CD4-positive, alpha-beta memory T cell (primary cell): ENCODE results near the gene MBNL1. TPM values are rescaled to one million over a fixed set of nuclear protein-coding genes. Genes with fewer than 3 reads are reported as not detected.

Experiments
- CTCF ChIA-PET: fragments of 350-600 bp; sonication (Branson Sonifier 250); formaldehyde crosslinking; loops from one replicate; lab custom pipeline; 2021; ENCODE audit warnings: inconsistent platforms; ENCODE audit not compliant: partially characterized antibody; lab: Charles Lee
- POLR2A ChIA-PET: fragments of 350-600 bp; sonication (Branson Sonifier 250); formaldehyde crosslinking; loops from one replicate; lab custom pipeline; 2021; ENCODE audit not compliant: partially characterized antibody; lab: Charles Lee
- DNase-seq, 5 donors: peaks; one replicate each; pipeline versions ENCODE4 v3.0.0 to v3.0.0-alpha.2; 2020 to 2022; ENCODE audit warnings: mixed read lengths in 1 of 5
- H3K27ac ChIP-seq: one replicate; pipeline ENCODE4 v1.7.0; 2013; ENCODE audit warnings: low read depth, low read length
- H3K27me3 ChIP-seq: 2 replicates; pipeline ENCODE4 v1.7.0; 2013; ENCODE audit warnings: mild to moderate bottlenecking, low read length, moderate library complexity; ENCODE audit not compliant: insufficient read depth
- H3K36me3 ChIP-seq: 2 replicates; pipeline ENCODE4 v1.7.0; 2013; ENCODE audit warnings: mild to moderate bottlenecking, low read length, moderate library complexity; ENCODE audit not compliant: insufficient read depth
- H3K4me1 ChIP-seq: 2 replicates; pipeline ENCODE4 v1.7.0; 2013; ENCODE audit warnings: mild to moderate bottlenecking, low read length, moderate library complexity; ENCODE audit not compliant: insufficient read depth
- H3K4me3 ChIP-seq, 2 donors: one replicate each; pipeline ENCODE4 v1.7.0; 2013; ENCODE audit warnings: low read length in 2 of 2, mild to moderate bottlenecking in 1 of 2
- H3K9me3 ChIP-seq, 2 donors: one replicate each; pipeline ENCODE4 v1.7.0; 2013; ENCODE audit warnings: low read length in 2 of 2, control low read depth in 1 of 2; ENCODE audit not compliant: control insufficient read depth in 1 of 2
- H3K27ac Mint-ChIP-seq, 7 donors: one replicate each; pipeline ENCODE4 v1.8.0; 2020 to 2021; ENCODE audit warnings: mixed read lengths in 7 of 7, mild to moderate bottlenecking in 6 of 7, inconsistent platforms in 3 of 7, moderate library complexity in 3 of 7
- H3K27me3 Mint-ChIP-seq, 2 donors: one replicate each; pipeline ENCODE4 v1.8.0; 2020 to 2021; ENCODE audit warnings: mixed read lengths in 2 of 2
- H3K36me3 Mint-ChIP-seq, 2 donors: one replicate each; pipeline ENCODE4 v1.8.0; 2020 to 2021; ENCODE audit warnings: mixed read lengths in 2 of 2, inconsistent platforms in 1 of 2, mild to moderate bottlenecking in 1 of 2
- H3K4me1 Mint-ChIP-seq, 4 donors: one replicate each; pipeline ENCODE4 v1.8.0; 2020 to 2021; ENCODE audit warnings: mixed read lengths in 4 of 4, mild to moderate bottlenecking in 1 of 4
- H3K4me3 Mint-ChIP-seq, 8 donors: one replicate each; pipeline ENCODE4 v1.8.0; 2020 to 2021; ENCODE audit warnings: mixed read lengths in 8 of 8, mild to moderate bottlenecking in 7 of 8, moderate library complexity in 6 of 8, inconsistent platforms in 3 of 8
- H3K9me3 Mint-ChIP-seq, 8 donors: one replicate each; pipeline ENCODE4 v1.8.0; 2020 to 2021; ENCODE audit warnings: mixed read lengths in 8 of 8, mild to moderate bottlenecking in 5 of 8, inconsistent platforms in 3 of 8, moderate library complexity in 1 of 8
- intact Hi-C: fragments of 100-400 bp; cut with micrococcal nuclease; formaldehyde crosslinking; loops from one replicate; pipeline ENCODE4 v1.15.1; 2023
- polyA plus RNA-seq, 2 donors: library from polyadenylated mRNA; unstranded; fragments of 300-500 nt; fragmentation: Illumina TruSeq; gene quantifications; one replicate each; pipeline ENCODE4 v1.2.3, GENCODE V29; 2021
- total RNA-seq, 2 experiments: library from RNA; stranded (reverse); gene quantifications; one replicate each; pipeline ENCODE4 v1.2.3, GENCODE V29; 2021

MBNL1 gene
- total and polyA plus RNA-seq, 4 experiments from 2014 or later = 289 to 430 (median 361) TPM

- H3K4me3 ChIP-seq = no peak overlapping the region
- POLR2A ChIA-PET = no interaction called here
- Mint-ChIP-seq H3K9me3 (no peaks in the 10 kb centered on the region), H3K27ac (no peak overlapping the region), H3K4me3 (no peak overlapping the region), H3K27me3 (peaks cover 0 to 2% of the 10 kb centered on the region in 2 donors), H3K4me1 (peaks cover 2 to 8% (median 6%) of the 10 kb centered on the region in 4 donors), H3K36me3 (no peaks in the 10 kb centered on the region)
- H3K9me3 ChIP-seq = no peaks in the 10 kb centered on the region
- H3K27me3 ChIP-seq = no peaks in the 10 kb centered on the region
- CTCF ChIA-PET = no interaction called here
- intact Hi-C loops = no loop called here
- H3K4me1 ChIP-seq = no peaks in the 10 kb centered on the region
- no peaks in the 10 kb centered on the region for H3K36me3 ChIP-seq
- H3K27ac ChIP-seq = no peak overlapping the region
- DNase-seq = no peak
These were observed 227.6 kb downstream of the MBNL1 start for GRCh38 chr3:152496286-152496685.

GRCh38 chr3:152496716-152497115, 228.0 kb downstream of the MBNL1 start:
- peaks cover 0 to under 1% of the 10 kb centered on the region in 2 donors for H3K36me3 Mint-ChIP-seq
- Histone ChIP-seq H3K4me1 (no peaks in the 10 kb centered on the region), H3K36me3 (no peaks in the 10 kb centered on the region), H3K27ac (no peak overlapping the region), H3K4me3 (no peak overlapping the region), H3K27me3 (no peaks in the 10 kb centered on the region), H3K9me3 (no peaks in the 10 kb centered on the region)
- intact Hi-C loops = no loop called here
- H3K27me3 Mint-ChIP-seq = peaks cover 0 to 2% of the 10 kb centered on the region in 2 donors
- no peak overlapping the region for H3K4me3 Mint-ChIP-seq
- DNase-seq = no peak
- CTCF ChIA-PET = no interaction called here
- no peak overlapping the region for H3K27ac Mint-ChIP-seq
- POLR2A ChIA-PET = no interaction called here
- H3K4me1 Mint-ChIP-seq = peaks cover 2 to 8% (median 6%) of the 10 kb centered on the region in 4 donors
- H3K9me3 Mint-ChIP-seq = no peaks in the 10 kb centered on the region

- POLR2A ChIA-PET = no interaction called here
These were observed 228.7 kb downstream of the MBNL1 start for GRCh38 chr3:152497457-152497856.

GRCh38 chr3:152497890-152498289, 229.2 kb downstream of the MBNL1 start:
- Mint-ChIP-seq H3K4me1 (peaks cover 2 to 8% (median 6%) of the 10 kb centered on the region in 4 donors), H3K9me3 (peaks cover 0 to 5% (median 3%) of the 10 kb centered on the region in 8 donors), H3K27ac (peak overlapping the region in 1 of 7 donors; percentile 7), H3K36me3 (peaks cover 0 to 5% of the 10 kb centered on the region in 2 donors), H3K27me3 (peaks cover 0 to 2% of the 10 kb centered on the region in 2 donors), H3K4me3 (no peak overlapping the region)
- POLR2A ChIA-PET = no interaction called here
- H3K27me3 ChIP-seq = no peaks in the 10 kb centered on the region
- H3K9me3 ChIP-seq = no peaks in the 10 kb centered on the region
- CTCF ChIA-PET = no interaction called here
- H3K4me3 ChIP-seq = no peak overlapping the region
- no peaks in the 10 kb centered on the region for H3K36me3 ChIP-seq
- no peak overlapping the region for H3K27ac ChIP-seq
- intact Hi-C loops = no loop called here
- DNase-seq = no peak
- H3K4me1 ChIP-seq = no peaks in the 10 kb centered on the region

More at GRCh38 chr3:152497457-152497856, 228.7 kb downstream of the MBNL1 start:
- Histone ChIP-seq H3K4me1 (no peaks in the 10 kb centered on the region), H3K27ac (no peak overlapping the region), H3K36me3 (no peaks in the 10 kb centered on the region), H3K9me3 (no peaks in the 10 kb centered on the region), H3K4me3 (no peak overlapping the region), H3K27me3 (no peaks in the 10 kb centered on the region)
- Mint-ChIP-seq H3K27ac (no peak overlapping the region), H3K27me3 (peaks cover 0 to 2% of the 10 kb centered on the region in 2 donors), H3K4me1 (peaks cover 2 to 8% (median 6%) of the 10 kb centered on the region in 4 donors), H3K9me3 (peaks cover 0 to 4% (median 3%) of the 10 kb centered on the region in 8 donors), H3K36me3 (peaks cover 0 to 5% of the 10 kb centered on the region in 2 donors), H3K4me3 (no peak overlapping the region)
- no peak for DNase-seq
- intact Hi-C loops = no loop called here
- CTCF ChIA-PET = no interaction called here

- Mint-ChIP-seq H3K4me1 (peaks cover 2 to 8% (median 6%) of the 10 kb centered on the region in 4 donors), H3K36me3 (peaks cover 0 to 5% of the 10 kb centered on the region in 2 donors), H3K27ac (peak overlapping the region in 2 of 7 donors; percentile 19 to 42), H3K9me3 (peaks cover 0 to 7% (median 3%) of the 10 kb centered on the region in 8 donors), H3K4me3 (no peak overlapping the region), H3K27me3 (peaks cover 0 to 3% of the 10 kb centered on the region in 2 donors)
- H3K27ac ChIP-seq = no peak overlapping the region
- H3K27me3 ChIP-seq = no peaks in the 10 kb centered on the region
- H3K9me3 ChIP-seq = no peaks in the 10 kb centered on the region
- no peaks in the 10 kb centered on the region for H3K36me3 ChIP-seq
- DNase-seq = no peak
- intact Hi-C loops = no loop called here
- no peak overlapping the region for H3K4me3 ChIP-seq
- ChIA-PET CTCF (no interaction called here), POLR2A (no interaction called here)
- no peaks in the 10 kb centered on the region for H3K4me1 ChIP-seq
These were observed 231.2 kb downstream of the MBNL1 start for GRCh38 chr3:152499791-152500385.

- H3K36me3 ChIP-seq = no peaks in the 10 kb centered on the region
- no peaks in the 10 kb centered on the region for H3K9me3 ChIP-seq
- H3K4me1 ChIP-seq = no peaks in the 10 kb centered on the region
- Mint-ChIP-seq H3K27me3 (peaks cover 3 to 6% of the 10 kb centered on the region in 2 donors), H3K4me3 (no peak overlapping the region), H3K9me3 (peaks cover 0 to 7% (median 3%) of the 10 kb centered on the region in 8 donors), H3K27ac (no peak overlapping the region), H3K4me1 (no peaks in the 10 kb centered on the region), H3K36me3 (peaks cover 0 to 5% of the 10 kb centered on the region in 2 donors)
- no peak overlapping the region for H3K4me3 ChIP-seq
- CTCF ChIA-PET = no interaction called here
- no peak overlapping the region for H3K27ac ChIP-seq
- no peak for DNase-seq
- no peaks in the 10 kb centered on the region for H3K27me3 ChIP-seq
- POLR2A ChIA-PET = no interaction called here
- intact Hi-C loops = no loop called here
These were observed 237.2 kb downstream of the MBNL1 start for GRCh38 chr3:152505926-152506325.

- POLR2A ChIA-PET = no interaction called here
- H3K27ac ChIP-seq = no peak overlapping the region
- DNase-seq = no peak
- H3K4me3 ChIP-seq = no peak overlapping the region
- intact Hi-C loops = no loop called here
- Mint-ChIP-seq H3K4me3 (no peak overlapping the region), H3K27ac (no peak overlapping the region), H3K36me3 (no peaks in the 10 kb centered on the region), H3K27me3 (peaks cover 0 to 6% of the 10 kb centered on the region in 2 donors), H3K4me1 (no peaks in the 10 kb centered on the region), H3K9me3 (no peaks in the 10 kb centered on the region)
- no peaks in the 10 kb centered on the region for H3K4me1 ChIP-seq
- no peaks in the 10 kb centered on the region for H3K36me3 ChIP-seq
- CTCF ChIA-PET = no interaction called here
- no peaks in the 10 kb centered on the region for H3K27me3 ChIP-seq
- H3K9me3 ChIP-seq = no peaks in the 10 kb centered on the region
These were observed 240.0 kb downstream of the MBNL1 start for GRCh38 chr3:152508705-152509104.
